ENCODE data around the gene PCCA.

- no peak for TF ChIP-seq CTCF (IDR thresholded peaks at IDR 0.05)
- no peak for TF ChIP-seq POLR2A (IDR thresholded peaks at IDR 0.05)
- TF ChIP-seq POLR2AphosphoS5 (IDR thresholded peaks at IDR 0.05): no peak
- TF ChIP-seq EP300 (IDR thresholded peaks at IDR 0.05): no peak
These were observed 67.9 kb downstream of the PCCA start for GRCh38 chr13:100156788-100157187.

All from suprapubic skin (tissue), 4 donors.